HL-60/S4 treated with phorbol 12-myristate 13-acetate at 8.2 ng/mL for 4 days and 3 days (cell line): ENCODE measurements around the gene PDZK1IP1.

Experiments used
- in situ Hi-C: fragments of 300-500 bp; cut with MboI; formaldehyde crosslinking; loops from 2 replicates; pipeline ENCODE4 v1.15.0; 2022; ENCODE audit warnings: low sequenced_read_pairs

Gene PDZK1IP1

GRCh38 chr1:47189844-47190508 is at the start of gene PDZK1IP1:
PDZK1IP1 (minus strand) TSS chr1:47190036; CDS start chr1:47189932, 104 bp downstream.
- in situ Hi-C loops: no loop called here

DNA sequence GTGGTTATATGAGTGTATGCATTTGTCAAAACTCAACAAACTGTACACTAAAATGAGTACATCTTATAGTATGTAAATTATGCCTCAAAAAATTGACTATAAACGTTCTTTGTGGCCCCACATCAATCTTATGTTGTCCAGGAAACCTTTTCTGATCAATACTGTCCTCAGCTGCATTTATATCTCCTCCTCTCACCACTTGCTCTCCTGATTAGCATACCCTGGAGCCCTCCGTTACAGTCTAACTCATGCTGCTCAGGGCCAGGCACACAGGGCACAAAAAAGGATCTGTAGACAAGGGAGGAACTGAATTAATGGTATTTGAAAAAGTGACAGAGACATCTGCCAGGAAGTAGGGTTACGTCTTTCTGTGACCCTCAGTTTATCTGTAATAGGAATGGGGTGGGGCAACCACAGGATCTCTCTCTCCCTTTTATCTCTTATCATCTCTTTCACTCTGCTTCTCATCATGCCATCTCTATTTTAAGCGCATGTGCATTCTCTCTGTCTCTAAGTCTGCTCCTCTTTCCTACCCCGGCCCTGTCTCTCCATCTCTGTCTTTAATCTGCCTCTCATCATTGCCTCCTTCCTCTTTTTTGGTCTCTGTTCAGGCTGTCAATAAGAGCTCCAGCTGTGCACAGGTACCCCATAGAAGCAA is 49.2 kb upstream of the PDZK1IP1 start:
- in situ Hi-C loops: no loop called here

- in situ Hi-C loops: no loop called here
Measured at GRCh38 chr1:47235806-47236205, 46.0 kb upstream of the PDZK1IP1 start.

GRCh38 chr1:47235241-47235681 is 45.4 kb upstream of the PDZK1IP1 start:
- in situ Hi-C loops: no loop called here

- in situ Hi-C loops: no loop called here
Measured at GRCh38 chr1:47233186-47233585, 43.4 kb upstream of the PDZK1IP1 start.

DNA sequence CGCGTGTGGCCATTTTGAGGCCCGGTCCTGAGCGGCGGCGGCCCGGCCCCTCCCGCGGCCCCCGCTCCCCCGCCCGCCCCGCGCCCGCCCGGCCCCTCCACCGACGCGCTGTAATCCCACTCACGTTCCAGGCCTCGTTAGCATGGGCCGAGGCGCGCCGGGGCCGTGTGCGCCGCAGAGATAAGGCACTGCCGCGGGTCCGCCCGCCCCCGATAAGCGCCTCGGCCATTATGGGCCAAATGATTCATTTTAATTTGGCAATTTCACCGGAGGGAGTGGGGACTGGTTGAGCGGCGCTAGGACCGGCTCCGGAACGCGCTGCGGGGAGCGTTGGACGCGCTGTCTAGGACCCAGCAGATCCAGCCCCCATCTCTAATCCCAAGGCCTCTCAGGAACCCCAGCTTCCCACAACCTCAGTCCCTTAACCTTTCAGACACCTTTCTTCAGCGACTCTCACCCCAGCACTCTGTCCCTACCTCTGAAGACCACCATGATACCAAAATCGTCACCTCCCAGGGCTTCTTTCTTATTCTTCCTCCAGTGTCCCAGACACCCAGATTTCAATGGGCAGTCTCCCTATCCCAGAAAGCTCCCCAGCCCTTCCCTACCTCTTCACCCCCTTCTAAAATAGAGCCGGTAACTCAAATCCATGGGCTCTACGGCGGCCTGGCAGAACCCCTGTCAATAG is 42.5 kb upstream of the PDZK1IP1 start, which contains the start of gene TAL1:
Gene TAL1, minus strand, starts transcription at position 39 of the 688 bp plus-strand sequence. CDS start 6,337 bp downstream, outside the sequence.
- in situ Hi-C loops: no loop called here

DNA sequence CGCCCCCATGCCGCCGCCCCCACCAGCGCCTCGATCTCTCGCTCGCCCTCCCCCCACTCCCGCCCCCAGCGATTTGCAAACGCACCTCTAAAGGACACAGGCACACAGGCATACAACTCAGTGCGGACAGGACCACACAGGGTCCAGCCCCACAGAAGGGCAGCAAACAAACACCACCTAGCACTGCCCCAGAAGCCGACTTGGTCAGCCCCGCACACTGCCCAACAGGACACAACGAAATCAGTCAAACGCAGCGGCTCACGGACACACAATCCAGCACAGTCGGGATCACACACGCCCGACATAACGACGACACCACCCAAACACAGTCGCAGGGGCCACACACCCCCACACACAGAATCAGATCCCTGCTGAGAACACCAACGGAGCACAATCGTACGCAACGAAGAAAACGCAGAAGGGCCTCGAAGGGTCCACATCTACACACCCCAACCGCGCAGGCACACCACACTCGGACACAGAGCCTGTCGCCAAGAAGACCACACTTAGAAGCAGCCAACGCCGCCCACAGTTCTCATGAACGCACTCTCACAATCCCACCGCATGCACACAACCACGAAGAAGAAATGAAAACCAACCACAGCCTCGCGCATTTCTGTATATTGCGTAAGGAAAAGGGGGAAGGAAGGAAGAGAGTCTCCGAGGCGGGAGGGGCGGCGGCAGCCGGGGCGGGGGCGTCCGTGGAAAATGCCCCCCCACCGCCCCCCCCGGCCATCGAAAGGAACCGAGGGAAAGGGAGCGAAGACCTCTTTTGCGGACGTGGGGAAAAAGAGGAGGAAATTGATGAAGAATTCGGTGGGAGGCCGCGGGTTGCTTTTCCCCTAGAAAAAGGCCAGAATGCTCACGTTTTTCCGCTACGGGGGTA is 41.7 kb upstream of the PDZK1IP1 start:
- in situ Hi-C loops: no loop called here

- in situ Hi-C loops: no loop called here
Measured at GRCh38 chr1:47230692-47231300, 41.0 kb upstream of the PDZK1IP1 start.

DNA sequence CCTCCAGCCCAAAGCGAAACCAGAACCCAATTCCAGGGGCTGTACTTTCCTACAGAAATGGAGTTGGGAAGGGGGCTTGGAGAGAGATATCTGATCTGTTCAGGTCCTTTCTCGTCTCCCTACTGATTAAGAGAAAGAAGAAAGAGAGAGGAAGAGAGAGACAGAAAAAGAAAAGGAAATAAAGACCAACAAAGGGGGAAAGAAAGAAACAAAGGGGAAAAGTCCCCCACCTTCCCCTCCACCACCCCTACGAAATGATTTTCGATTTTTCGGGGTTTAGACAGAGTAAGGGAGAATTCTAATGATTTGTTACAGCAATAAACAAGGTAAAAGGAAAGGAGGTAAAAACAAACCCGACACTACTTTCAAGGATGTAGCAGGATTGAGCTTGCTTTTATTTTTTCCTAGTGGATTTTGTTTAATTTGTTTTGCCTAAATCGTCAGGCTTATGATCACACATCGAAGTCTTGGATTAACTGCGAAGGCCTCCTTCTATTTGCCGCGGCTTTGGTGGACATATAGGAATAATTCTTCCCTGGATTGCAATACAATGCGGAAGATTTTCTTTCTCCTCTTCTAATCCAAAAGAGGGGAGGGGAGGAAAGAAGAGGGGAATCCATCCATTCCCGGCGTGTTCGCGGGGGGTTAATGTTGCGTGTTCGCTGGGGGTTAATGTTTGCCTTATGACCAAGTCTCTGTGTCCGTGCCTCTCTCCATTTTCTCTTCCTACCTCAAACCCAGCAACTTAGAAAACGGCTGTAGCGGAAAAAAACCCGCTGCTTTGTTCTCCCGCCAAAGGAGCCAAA is 40.3 kb upstream of the PDZK1IP1 start:
- in situ Hi-C loops: no loop called here

GRCh38 chr1:47229031-47229885 is 39.4 kb upstream of the PDZK1IP1 start:
- in situ Hi-C loops: no loop called here

DNA sequence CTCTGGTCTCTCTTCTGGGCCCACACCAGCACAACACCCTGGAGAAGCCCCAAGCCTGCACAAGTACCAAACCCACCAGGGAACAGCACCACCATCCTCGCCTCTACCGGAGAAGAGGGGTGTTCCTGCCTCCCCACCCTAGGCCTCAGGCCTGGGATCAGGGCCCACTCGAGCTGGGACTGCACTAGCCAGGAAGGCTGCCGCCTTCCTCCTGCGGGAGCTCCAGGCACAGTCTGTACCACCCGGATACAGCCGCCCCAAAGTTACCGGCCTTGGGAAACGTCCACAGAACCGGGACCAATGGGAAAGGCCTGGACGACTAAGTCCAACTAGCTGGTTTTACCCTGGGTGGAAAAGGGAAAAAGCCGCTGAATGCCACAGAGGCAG is 38.8 kb upstream of the PDZK1IP1 start:
- in situ Hi-C loops: no loop called here

- in situ Hi-C loops: no loop called here
Measured at GRCh38 chr1:47227341-47228232, 37.8 kb upstream of the PDZK1IP1 start.

- in situ Hi-C loops: no loop called here
Measured at GRCh38 chr1:47226839-47227215, 37.0 kb upstream of the PDZK1IP1 start.

GRCh38 chr1:47226121-47226838 is 36.4 kb upstream of the PDZK1IP1 start:
- in situ Hi-C loops: no loop called here

DNA sequence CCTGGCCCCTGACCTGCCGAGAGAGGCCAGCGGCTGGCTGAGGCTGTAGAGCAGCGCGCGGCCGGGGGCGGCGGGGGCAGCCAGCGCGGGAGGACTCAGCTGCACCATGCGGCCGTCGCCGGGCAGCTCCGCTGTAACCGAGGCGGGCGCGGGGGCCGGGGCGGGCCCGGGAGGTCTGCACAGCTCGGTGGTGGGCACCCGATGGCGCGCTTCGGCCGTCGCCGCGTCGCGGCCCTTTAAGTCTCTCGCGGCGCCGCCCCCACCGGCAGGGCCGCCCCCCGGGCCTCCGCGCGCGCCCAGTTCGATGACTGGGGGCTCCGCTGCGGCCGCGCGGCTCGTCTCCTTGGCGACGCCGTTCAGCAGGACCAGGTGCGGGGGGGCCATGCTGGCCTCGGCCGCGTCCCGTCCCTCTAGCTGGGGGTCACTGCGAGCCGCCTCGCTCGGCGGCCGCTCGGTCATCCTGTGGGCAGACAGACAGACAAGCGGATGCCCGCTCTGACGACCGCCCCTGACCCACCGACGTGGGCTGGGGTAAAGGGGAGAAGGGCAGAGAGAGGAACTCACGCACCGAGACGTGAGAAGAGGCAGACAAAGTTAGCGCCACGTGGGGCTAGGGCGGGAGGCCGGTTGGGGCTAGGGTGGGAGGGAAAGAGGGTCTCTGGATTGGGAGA is 35.7 kb upstream of the PDZK1IP1 start:
- in situ Hi-C loops: no loop called here

- in situ Hi-C loops: no loop called here
Measured at GRCh38 chr1:47224676-47225399, 35.0 kb upstream of the PDZK1IP1 start.
